ENCODE results near the gene GPRIN3. TPM values are rescaled to one million over a fixed set of nuclear protein-coding genes. Genes with fewer than 3 reads are reported as not detected.
"Not testable (repeated sequence)": the region's sequence is repeated elsewhere in the genome, so short reads cannot be mapped to it uniquely, and the experiment has no call there.

GPRIN3 gene
- total RNA-seq, 1 donor from 2014 or later, result 94.3 TPM

- TF ChIP-seq, protein P1, sequence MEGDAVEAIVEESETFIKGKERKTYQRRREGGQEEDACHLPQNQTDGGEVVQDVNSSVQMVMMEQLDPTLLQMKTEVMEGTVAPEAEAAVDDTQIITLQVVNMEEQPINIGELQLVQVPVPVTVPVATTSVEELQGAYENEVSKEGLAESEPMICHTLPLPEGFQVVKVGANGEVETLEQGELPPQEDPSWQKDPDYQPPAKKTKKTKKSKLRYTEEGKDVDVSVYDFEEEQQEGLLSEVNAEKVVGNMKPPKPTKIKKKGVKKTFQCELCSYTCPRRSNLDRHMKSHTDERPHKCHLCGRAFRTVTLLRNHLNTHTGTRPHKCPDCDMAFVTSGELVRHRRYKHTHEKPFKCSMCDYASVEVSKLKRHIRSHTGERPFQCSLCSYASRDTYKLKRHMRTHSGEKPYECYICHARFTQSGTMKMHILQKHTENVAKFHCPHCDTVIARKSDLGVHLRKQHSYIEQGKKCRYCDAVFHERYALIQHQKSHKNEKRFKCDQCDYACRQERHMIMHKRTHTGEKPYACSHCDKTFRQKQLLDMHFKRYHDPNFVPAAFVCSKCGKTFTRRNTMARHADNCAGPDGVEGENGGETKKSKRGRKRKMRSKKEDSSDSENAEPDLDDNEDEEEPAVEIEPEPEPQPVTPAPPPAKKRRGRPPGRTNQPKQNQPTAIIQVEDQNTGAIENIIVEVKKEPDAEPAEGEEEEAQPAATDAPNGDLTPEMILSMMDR (IDR thresholded peaks at IDR 0.05; ENCODE audit: partially characterized antibody, unreplicated experiment), result no peak
- DNase-seq, result no peak
- H3K36me3 Mint-ChIP-seq (ENCODE audit: unreplicated experiment), result no peaks in the 10 kb centered on the region
- no peaks in the 10 kb centered on the region for H3K27me3 Mint-ChIP-seq (ENCODE audit: unreplicated experiment)
- no peak overlapping the region for H3K27ac Mint-ChIP-seq (ENCODE audit: unreplicated experiment)
- no peak overlapping the region for H3K4me3 Mint-ChIP-seq (ENCODE audit: unreplicated experiment)
- H3K4me1 Mint-ChIP-seq (ENCODE audit: low read depth, unreplicated experiment), result no peaks in the 10 kb centered on the region
- H3K9me3 Mint-ChIP-seq (ENCODE audit: unreplicated experiment), result no peaks in the 10 kb centered on the region
Measured at GRCh38 chr4:89214308-89214707, 93.3 kb downstream of the GPRIN3 start.

DNA sequence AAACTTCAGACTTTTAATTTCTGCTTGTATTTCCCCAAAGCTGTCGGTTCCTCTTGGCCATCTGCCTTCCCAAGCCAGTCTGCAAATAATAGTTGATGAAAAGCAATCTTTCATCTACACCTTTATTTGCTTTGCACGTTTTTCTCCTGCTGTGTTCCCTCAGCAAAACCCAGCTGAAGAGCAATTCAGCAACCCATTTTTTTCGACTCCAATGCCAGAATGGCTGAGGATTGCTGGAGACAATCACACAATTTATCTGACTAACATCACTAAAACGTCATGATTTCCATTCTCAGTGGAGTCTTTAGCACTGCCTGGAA, 94.3 kb downstream of the GPRIN3 start:
- Mint-ChIP-seq H3K4me3 (ENCODE audit: unreplicated experiment) (no peak overlapping the region), H3K4me1 (ENCODE audit: low read depth, unreplicated experiment) (no peaks in the 10 kb centered on the region), H3K36me3 (ENCODE audit: unreplicated experiment) (peaks cover under 1% of the 10 kb centered on the region), H3K27me3 (ENCODE audit: unreplicated experiment) (no peaks in the 10 kb centered on the region), H3K9me3 (ENCODE audit: unreplicated experiment) (no peaks in the 10 kb centered on the region), H3K27ac (ENCODE audit: unreplicated experiment) (no peak overlapping the region)
- TF ChIP-seq, protein P1 (IDR thresholded peaks at IDR 0.05; ENCODE audit: partially characterized antibody, unreplicated experiment), result no peak
- no peak for DNase-seq

DNA sequence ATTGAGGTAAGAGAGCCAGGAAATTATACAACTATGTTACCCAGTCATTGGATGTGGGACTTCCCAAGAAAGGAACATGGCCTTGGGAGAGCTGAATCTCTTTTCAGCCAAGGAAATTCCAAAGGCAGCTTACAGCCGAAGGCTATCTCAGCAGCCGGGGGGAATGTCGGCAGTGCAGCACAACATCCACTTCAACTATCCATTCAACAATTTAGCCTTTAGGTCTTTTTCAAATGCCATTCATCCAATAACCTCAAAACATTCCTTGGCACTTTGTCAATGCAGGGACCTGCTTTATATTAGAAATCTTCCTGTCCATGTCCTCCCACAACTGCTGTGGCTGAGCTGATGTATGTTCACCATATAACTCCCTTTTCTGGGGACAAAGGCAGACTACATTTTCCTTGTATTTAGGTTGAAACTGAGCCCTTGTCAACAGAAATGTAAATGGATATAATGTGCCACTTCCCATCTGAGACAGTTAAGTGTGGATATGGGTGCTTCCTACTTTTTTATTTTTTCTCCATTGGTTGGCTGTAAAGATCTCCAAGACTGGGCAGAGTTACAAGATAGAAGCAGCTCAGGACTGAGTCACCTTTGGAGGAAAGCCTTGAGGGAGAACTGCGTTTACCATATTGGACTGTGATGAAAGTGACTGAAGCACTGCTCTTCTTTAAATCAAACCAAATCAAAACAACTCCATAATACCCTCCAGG, 94.8 kb downstream of the GPRIN3 start:
- H3K9me3 Mint-ChIP-seq (ENCODE audit: unreplicated experiment), result no peaks in the 10 kb centered on the region
- no peaks in the 10 kb centered on the region for H3K27me3 Mint-ChIP-seq (ENCODE audit: unreplicated experiment)
- H3K36me3 Mint-ChIP-seq (ENCODE audit: unreplicated experiment), result peaks cover 5% of the 10 kb centered on the region
- TF ChIP-seq, protein P1 (IDR thresholded peaks at IDR 0.05; ENCODE audit: partially characterized antibody, unreplicated experiment), result no peak
- no peaks in the 10 kb centered on the region for H3K4me1 Mint-ChIP-seq (ENCODE audit: low read depth, unreplicated experiment)
- H3K4me3 Mint-ChIP-seq (ENCODE audit: unreplicated experiment), result no peak overlapping the region
- DNase-seq, result no peak
- no peak overlapping the region for H3K27ac Mint-ChIP-seq (ENCODE audit: unreplicated experiment)

GRCh38 chr4:89204624-89205023, 103.0 kb downstream of the GPRIN3 start:
- TF ChIP-seq, protein P1 (IDR thresholded peaks at IDR 0.05; ENCODE audit: partially characterized antibody, unreplicated experiment), result no peak
- no peak overlapping the region for H3K27ac Mint-ChIP-seq (ENCODE audit: unreplicated experiment)
- peaks cover 13% of the 10 kb centered on the region for H3K36me3 Mint-ChIP-seq (ENCODE audit: unreplicated experiment)
- no peaks in the 10 kb centered on the region for H3K27me3 Mint-ChIP-seq (ENCODE audit: unreplicated experiment)
- H3K4me3 Mint-ChIP-seq (ENCODE audit: unreplicated experiment), result no peak overlapping the region
- H3K9me3 Mint-ChIP-seq (ENCODE audit: unreplicated experiment), result peaks cover 2% of the 10 kb centered on the region
- no peaks in the 10 kb centered on the region for H3K4me1 Mint-ChIP-seq (ENCODE audit: low read depth, unreplicated experiment)
- DNase-seq, result no peak

DNA sequence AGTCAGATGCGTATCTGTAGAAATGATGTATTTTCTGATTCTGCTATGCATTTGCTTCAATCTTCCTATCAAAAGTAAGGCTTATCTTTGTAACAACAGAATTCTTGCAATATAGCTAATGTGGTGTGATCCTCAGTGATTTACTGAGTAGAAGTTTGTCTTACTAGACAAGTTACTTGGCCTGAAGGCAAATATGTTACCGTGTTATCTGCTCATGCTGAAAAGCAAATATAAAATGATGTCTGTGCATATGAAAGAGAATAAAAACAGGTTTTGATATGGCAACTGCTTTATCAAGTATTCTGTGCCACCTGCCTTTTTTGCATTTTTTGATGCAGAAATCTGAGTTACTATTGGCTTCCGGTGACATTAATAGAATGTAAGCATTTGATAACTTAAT, 103.7 kb downstream of the GPRIN3 start:
- peaks cover 2% of the 10 kb centered on the region for H3K9me3 Mint-ChIP-seq (ENCODE audit: unreplicated experiment)
- no peak overlapping the region for H3K27ac Mint-ChIP-seq (ENCODE audit: unreplicated experiment)
- H3K4me1 Mint-ChIP-seq (ENCODE audit: low read depth, unreplicated experiment), result no peaks in the 10 kb centered on the region
- peaks cover 13% of the 10 kb centered on the region for H3K36me3 Mint-ChIP-seq (ENCODE audit: unreplicated experiment)
- TF ChIP-seq, protein P1 (IDR thresholded peaks at IDR 0.05; ENCODE audit: partially characterized antibody, unreplicated experiment), result no peak
- no peak overlapping the region for H3K4me3 Mint-ChIP-seq (ENCODE audit: unreplicated experiment)
- no peak for DNase-seq
- no peaks in the 10 kb centered on the region for H3K27me3 Mint-ChIP-seq (ENCODE audit: unreplicated experiment)

DNA sequence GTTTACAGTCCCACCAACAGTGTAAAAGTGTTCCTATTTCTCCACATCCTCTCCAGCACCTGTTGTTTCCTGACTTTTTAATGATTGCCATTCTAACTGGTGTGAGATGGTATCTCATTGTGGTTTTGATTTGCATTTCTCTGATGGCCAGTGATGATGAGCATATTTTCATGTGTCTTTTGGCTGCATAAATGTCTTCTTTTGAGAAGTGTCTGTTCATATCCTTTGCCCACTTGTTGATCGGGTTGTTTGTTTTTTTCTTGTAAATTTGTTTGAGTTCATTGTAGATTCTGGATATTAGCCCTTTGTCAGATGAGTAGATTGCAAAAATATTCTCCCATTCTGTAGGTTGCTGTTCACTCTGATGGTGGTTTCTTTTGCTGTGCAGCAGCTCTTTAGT, 108.2 kb downstream of the GPRIN3 start:
- H3K9me3 Mint-ChIP-seq (ENCODE audit: unreplicated experiment); DNase-seq; H3K4me3 Mint-ChIP-seq (ENCODE audit: unreplicated experiment); H3K4me1 Mint-ChIP-seq (ENCODE audit: low read depth, unreplicated experiment); H3K27me3 Mint-ChIP-seq (ENCODE audit: unreplicated experiment); H3K36me3 Mint-ChIP-seq (ENCODE audit: unreplicated experiment); H3K27ac Mint-ChIP-seq (ENCODE audit: unreplicated experiment): not testable (repeated sequence)

Measured in glutamatergic neuron (in vitro differentiated cells).